HG03097 (cell line): Measurements from ENCODE around the gene ZBTB16.

Experiments
- ATAC-seq: cut with Tn5 transposase; IDR thresholded peaks from one replicate; pipeline ENCODE4 v1.9.1; 2021; ENCODE audit not compliant: unreplicated experiment, low FRiP score

The ZBTB16 gene

DNA sequence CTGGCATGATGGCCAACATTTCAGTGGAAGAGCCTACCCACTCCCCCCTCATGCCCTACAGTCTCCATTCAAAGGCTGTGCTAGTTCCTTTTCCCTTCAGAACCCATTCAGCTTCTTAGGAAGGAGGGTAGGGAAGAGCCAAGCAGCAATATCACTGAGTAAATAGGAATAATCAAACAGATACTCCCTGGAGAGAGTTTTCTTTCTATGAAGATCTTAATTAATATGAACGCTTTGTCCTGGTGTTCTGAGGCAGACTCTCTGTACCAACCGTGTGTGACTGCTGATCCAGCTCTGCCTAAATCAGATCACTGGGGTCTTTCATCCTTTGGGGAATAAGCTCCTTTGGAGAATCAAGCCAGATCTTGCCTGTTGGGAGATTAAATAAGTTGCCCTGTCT is 161.5 kb downstream of the ZBTB16 start:
- no peak for ATAC-seq

DNA sequence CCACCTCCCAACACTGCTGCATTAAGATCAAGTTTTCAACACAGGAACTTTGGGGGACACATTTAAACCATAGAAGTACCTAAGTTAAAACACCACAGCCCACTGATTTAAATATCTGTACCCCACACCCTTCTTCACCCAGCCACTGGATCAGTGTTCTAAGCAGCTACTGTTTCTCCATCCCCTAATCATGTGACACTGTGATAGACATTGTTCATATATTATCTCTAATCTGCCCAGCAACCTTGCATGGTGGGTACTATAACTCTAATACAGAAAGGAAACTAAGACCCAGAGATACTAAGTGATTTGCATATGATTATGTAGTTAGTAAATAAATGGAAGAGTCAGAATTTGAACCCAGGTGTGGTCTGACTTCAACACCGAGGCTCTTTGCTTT is 166.2 kb downstream of the ZBTB16 start:
- no peak for ATAC-seq

- ATAC-seq = no peak
Measured at GRCh38 chr11:114226356-114226755, 166.8 kb downstream of the ZBTB16 start.

- ATAC-seq = no peak
Measured at GRCh38 chr11:114228435-114229411, 169.2 kb downstream of the ZBTB16 start.

DNA sequence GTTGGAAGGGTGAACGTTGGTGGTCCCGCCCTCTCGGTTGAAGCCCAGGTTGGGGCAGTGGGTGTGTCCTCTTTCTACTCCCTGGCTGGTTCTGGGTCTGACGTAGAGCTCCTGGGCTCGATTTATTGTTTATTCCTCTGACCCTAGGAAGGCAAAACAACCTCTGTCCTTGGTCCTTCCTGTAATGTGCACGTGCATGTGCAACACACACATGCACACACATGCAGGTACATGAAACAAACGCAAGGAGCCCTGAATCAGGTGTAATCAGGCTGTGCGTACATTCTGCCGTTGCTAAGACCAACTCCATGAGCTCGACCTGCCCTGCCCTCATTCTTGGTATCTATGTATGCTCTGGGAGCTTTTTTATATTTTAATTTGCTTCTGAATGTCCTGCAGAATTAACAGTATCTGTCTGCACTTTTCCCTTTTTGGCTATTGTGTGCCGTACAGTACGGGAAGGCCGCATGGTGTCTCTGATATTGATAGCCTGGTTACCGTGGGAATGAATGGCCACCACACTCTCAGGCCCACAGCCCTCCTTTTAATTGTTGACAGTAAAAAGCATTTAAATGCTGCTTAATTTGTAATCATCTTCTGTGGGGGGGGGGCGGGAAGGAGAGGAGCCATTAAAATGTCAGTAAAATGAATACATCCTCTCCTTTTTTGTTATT is 170.7 kb downstream of the ZBTB16 start:
- no peak for ATAC-seq

- ATAC-seq = no peak
Measured at GRCh38 chr11:114232400-114233059, 173.0 kb downstream of the ZBTB16 start.

DNA sequence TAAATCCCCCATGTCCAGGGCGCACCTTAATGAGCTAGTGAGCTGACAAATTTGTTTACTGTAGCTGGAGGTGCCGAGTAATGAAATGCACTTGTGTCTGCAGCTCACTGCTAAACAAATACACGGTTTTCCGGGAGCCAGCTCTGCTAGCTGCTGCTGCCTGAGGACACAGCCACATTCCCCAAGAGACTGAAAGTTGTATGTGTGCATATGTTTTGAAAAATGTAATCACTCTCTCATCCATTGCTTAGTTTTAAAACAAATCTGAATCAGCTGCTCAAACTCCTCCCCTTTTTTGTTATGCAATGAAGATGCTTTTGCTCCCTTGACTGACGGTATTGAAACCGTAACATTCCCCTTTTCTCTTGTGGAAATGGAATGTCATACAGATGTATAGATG is 174.2 kb downstream of the ZBTB16 start:
- no peak for ATAC-seq

DNA sequence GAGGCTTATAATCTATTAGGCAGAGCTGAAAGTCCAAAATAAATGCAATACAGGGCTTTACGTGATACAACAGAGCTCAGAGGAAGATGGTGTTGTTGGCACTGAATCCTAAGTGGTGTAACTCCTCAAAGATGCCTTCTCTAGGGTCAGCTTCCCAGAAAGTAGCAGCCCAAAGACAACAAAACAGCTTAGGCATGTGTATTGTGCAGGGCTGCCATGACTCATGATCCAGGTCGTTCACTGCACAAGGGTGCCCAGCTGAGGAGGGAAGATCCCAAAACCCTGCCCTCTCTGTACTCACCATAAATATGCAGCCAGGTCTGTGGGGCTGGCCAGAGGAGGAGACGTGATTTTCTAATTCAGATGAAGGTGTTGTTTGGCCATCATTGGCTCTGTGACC is 177.3 kb downstream of the ZBTB16 start:
- ATAC-seq = no peak

GRCh38 chr11:114237321-114238280 is 178.1 kb downstream of the ZBTB16 start:
- ATAC-seq = no peak

- ATAC-seq = no peak
Measured at GRCh38 chr11:114239753-114240161, 180.2 kb downstream of the ZBTB16 start.

DNA sequence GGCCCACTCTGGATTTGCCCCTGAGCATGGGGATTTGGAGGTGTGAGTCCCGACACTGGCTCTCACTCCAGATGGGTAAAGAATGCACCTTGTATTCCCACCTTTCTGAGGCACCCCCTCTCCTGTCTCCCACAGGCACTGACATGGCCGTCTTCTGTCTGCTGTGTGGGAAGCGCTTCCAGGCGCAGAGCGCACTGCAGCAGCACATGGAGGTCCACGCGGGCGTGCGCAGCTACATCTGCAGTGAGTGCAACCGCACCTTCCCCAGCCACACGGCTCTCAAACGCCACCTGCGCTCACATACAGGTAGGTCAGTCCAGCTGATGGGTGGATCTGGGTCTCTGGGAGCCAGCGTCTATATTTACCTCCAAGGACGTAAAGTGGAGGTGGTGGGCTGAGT is 182.5 kb downstream of the ZBTB16 start:
- no peak for ATAC-seq

- no peak for ATAC-seq
Measured at GRCh38 chr11:114243461-114244372, 184.2 kb downstream of the ZBTB16 start.

- ATAC-seq = no peak
Measured at GRCh38 chr11:114244726-114245394, 185.3 kb downstream of the ZBTB16 start.

GRCh38 chr11:114246321-114247069 is 187.0 kb downstream of the ZBTB16 start:
- ATAC-seq = no peak

DNA sequence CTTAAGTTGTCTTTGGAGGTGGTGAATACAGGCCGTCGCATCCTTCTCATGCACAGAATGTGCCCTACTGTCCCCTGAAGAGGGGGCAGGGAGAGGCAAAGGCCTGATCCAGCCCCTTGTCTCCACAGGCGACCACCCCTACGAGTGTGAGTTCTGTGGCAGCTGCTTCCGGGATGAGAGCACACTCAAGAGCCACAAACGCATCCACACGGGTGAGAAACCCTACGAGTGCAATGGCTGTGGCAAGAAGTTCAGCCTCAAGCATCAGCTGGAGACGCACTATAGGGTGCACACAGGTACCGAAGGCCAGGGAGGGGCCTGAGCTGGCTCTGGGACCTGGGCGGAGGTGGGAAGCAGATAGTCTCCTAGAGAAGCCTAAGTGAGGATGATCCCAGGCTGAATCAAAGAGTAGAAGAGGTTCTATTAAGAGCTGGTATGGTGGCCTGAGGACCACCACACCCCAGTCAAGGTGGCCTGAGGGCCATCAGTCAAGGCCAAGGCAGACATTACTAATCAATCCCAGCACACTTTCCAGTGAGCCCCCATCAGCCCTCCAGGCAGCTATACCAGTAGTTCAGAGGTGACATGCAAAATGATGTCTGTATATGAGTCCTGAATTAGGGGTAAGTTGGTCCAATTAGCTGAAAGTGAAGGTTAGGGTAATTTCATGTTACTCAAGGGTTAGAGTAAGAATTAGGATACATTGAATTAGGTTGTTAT is 187.7 kb downstream of the ZBTB16 start:
- no peak for ATAC-seq

DNA sequence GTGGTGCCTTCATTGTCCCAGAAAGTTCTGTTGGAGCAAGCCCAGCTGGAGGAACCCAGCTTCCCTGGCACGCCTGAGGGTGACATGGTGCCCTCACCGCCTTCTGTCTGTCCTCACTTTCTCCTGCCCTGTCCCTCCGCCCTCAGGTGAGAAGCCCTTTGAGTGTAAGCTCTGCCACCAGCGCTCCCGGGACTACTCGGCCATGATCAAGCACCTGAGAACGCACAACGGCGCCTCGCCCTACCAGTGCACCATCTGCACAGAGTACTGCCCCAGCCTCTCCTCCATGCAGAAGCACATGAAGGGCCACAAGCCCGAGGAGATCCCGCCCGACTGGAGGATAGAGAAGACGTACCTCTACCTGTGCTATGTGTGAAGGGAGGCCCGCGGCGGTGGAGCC is 190.7 kb downstream of the ZBTB16 start:
- no peak for ATAC-seq
